NB4 (cell line): ENCODE measurements around the gene LMOD3.

Experiments
- DNase-seq: peaks from one replicate; pipeline ENCODE4 v3.0.0; 2010; ENCODE audit warnings: low read depth
- H3K4me3 ChIP-seq: one replicate; pipeline ENCODE4 v1.5.1; 2011; ENCODE audit warnings: mild to moderate bottlenecking, low read depth, low read length, moderate library complexity
- MYC ChIP-seq: IDR thresholded peaks from 2 replicates; pipeline ENCODE4 v1.6.1; 2011; ENCODE audit warnings: low read depth, low read length
- POLR2A ChIP-seq: IDR thresholded peaks from 2 replicates; pipeline ENCODE4 v1.6.1; 2011; ENCODE audit warnings: mild to moderate bottlenecking; ENCODE audit not compliant: insufficient read length; ENCODE audit errors: extremely low read depth
- TF ChIP-seq, protein P1 (sequence below): IDR thresholded peaks from one replicate; pipeline ENCODE4 v1.5.1; 2012; ENCODE audit warnings: low read depth, low read length
- TF ChIP-seq, protein P2 (sequence below): IDR thresholded peaks from 2 replicates; pipeline ENCODE4 v1.6.1; 2011; ENCODE audit warnings: low read depth, low read length

LMOD3 gene

DNA sequence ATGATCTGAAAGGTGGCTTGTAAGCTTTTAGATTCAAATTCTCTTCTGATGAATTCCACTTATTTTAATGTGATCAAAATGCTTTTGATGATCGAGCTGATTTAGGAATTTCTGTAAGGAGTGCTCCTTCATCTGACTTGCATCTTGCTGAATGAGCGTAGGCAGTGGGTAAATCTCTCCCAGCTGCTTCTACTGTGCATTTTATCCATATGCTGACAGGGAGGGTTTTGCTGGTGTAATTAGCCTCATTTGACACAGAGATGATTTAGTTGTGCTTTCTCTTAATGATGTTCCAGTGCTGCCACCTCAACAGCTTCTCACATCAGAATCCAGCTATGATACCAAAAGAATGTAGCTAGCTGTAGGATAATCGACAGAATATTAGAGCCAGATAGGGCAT is 3.8 kb upstream of the LMOD3 start:
- DNase-seq = no peak
- no peak overlapping the region for H3K4me3 ChIP-seq

DNA sequence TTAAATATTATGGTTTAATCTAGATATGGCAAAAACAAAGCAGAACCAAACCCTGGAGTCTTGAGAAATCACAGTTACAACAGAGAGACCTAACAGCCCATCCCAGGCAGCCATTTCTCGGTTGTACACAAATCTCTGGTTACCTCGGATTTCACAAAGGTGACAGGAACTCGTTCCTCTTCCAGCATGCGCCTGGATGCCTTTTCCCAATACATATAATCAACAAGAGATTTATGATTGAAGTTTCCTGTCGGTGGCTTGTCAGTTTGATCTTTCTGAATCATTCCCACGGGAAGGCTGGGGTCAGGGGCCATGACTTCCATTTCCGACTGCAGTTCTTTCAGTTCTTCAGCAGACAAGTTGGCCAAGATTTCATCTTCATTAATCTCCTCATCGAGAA is 445 bp downstream of the LMOD3 start:
- no peak overlapping the region for H3K4me3 ChIP-seq
- TF ChIP-seq, protein P1, sequence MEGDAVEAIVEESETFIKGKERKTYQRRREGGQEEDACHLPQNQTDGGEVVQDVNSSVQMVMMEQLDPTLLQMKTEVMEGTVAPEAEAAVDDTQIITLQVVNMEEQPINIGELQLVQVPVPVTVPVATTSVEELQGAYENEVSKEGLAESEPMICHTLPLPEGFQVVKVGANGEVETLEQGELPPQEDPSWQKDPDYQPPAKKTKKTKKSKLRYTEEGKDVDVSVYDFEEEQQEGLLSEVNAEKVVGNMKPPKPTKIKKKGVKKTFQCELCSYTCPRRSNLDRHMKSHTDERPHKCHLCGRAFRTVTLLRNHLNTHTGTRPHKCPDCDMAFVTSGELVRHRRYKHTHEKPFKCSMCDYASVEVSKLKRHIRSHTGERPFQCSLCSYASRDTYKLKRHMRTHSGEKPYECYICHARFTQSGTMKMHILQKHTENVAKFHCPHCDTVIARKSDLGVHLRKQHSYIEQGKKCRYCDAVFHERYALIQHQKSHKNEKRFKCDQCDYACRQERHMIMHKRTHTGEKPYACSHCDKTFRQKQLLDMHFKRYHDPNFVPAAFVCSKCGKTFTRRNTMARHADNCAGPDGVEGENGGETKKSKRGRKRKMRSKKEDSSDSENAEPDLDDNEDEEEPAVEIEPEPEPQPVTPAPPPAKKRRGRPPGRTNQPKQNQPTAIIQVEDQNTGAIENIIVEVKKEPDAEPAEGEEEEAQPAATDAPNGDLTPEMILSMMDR = no peak
- no peak for TF ChIP-seq POLR2A
- TF ChIP-seq MYC = no peak
- TF ChIP-seq, protein P2, sequence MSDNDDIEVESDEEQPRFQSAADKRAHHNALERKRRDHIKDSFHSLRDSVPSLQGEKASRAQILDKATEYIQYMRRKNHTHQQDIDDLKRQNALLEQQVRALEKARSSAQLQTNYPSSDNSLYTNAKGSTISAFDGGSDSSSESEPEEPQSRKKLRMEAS = no peak
- no peak for DNase-seq

More for the DNA sequence above, 3.8 kb upstream of the LMOD3 start:
- TF ChIP-seq, protein P2 = no peak
- TF ChIP-seq MYC (no peak), POLR2A (no peak)
- TF ChIP-seq, protein P1 = no peak

DNA sequence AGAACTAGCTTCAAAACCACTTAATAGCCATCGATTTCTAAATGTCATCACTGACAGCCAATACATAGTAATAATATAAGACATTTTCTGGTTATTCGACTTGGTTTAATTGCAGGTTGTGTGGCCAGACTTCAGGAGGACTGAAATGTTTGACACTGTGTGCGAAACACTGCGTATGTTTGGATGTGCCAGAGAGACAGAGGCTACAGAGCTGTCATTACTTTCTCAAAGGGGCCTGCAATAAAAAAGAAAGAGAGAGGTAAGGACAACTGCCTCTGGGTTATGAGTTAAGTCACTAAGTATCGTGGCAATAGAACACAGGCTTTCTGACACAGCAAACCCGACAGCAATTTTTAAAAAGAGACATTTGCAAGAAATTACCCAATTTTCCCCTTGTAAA is 882 bp downstream of the LMOD3 start:
- DNase-seq = no peak
- TF ChIP-seq, protein P1 = no peak
- TF ChIP-seq POLR2A = no peak
- TF ChIP-seq, protein P2 = no peak
- H3K4me3 ChIP-seq = no peak overlapping the region

DNA sequence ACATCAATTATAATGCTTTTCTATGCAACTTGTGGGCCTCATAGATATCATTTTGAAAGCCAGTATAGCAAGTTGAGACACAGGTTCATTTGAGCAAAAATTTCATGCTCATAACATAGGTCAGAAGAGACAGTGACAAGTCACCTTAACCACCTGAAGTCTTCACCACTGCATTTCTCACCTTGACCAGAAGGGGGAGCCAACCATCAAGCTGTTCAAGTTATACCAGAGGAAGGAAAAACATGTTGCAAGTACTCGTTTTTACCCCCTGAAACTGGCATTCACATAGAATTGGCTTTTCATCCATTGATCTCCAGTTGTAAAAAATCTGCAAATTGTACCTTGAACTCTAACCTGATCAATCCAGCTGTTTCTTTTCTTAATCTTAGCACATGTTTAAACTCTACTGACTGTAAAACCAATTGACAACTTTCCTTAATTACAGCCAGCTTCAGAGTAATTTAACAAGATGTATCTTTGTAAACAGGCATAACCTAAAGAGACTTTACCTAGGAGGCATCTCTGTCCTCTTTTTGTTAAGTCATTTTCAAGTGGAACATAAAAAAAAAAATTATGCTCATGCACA is 1.4 kb downstream of the LMOD3 start:
- 0 out of 2 replicates have a peak, but pooled peaks have one; percentile 16 for TF ChIP-seq MYC
- TF ChIP-seq, protein P2 = no peak
- TF ChIP-seq, protein P1 = peak; percentile 90
- no peak overlapping the region for H3K4me3 ChIP-seq
- DNase-seq = peak; percentile 80

DNA sequence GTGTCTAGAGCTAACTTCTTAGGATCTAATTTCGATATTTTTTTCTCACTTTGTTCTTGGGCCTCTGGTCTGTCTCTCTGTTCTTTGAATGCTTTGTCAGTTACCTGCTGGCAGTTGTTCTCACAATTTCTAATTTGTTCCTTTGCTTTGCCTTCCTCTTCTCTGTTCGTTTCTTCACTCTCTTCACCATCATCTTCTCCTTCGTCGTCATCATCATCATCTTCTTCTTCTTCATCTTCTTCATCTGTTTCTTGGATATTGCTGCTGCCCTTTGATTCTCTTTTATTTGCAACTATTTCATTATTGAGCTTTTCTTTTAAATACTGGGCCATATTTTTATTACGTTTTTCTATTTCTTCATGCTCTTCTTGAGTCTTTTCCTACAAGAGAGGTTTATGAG is 2.7 kb downstream of the LMOD3 start:
- TF ChIP-seq, protein P2 = no peak
- TF ChIP-seq POLR2A (no peak), MYC (no peak)
- no peak for DNase-seq

DNA sequence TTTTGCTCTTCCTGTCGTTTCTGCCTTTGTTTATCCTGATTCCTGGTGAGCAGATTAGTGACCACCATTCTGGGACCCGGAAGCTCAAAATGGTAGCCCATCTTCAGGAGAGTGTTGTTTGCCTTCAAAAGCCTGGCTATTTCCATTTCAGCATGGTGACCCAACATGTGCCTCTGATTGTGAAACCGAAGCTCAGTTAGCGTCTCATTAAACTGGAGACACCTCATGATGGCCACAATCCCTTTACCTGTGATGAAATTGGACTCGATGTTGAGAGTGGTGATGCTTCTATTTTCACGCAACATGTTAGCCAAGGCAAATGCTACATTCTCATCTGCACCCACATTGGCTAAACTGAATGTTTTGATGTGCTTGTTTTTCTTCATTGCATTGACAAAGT is 3.3 kb downstream of the LMOD3 start:
- DNase-seq = no peak
- TF ChIP-seq, protein P2 = no peak
- TF ChIP-seq POLR2A (no peak), MYC (no peak)
- TF ChIP-seq, protein P1 = no peak
- H3K4me3 ChIP-seq = no peak overlapping the region

More for the DNA sequence above, 2.7 kb downstream of the LMOD3 start:
- H3K4me3 ChIP-seq = no peak overlapping the region
